HT1080 (cell line): ENCODE data around the gene CFAP53. TPM values are rescaled to one million over a fixed set of nuclear protein-coding genes. Genes with fewer than 3 reads are reported as not detected.
A peak's percentile ranks its signal among the peaks of the same experiment; 100 is the strongest.

ENCODE experiments used
- DNase-seq: peaks from one replicate; pipeline ENCODE4 v3.0.0-alpha.2; 2015; ENCODE audit warnings: low read depth
- total RNA-seq: library from RNA; depleted of rRNA; stranded (reverse); fragments of >200 nt; shearing (Covaris generic); gene quantifications from 2 replicates; pipeline ENCODE4 v1.2.3, GENCODE V29; 2014

CFAP53 gene
- total RNA-seq, 1 experiment from 2014 or later: 0.31 TPM

- peak; percentile 99 for DNase-seq
Observed at GRCh38 chr18:50287441-50288347, 21.4 kb upstream of the CFAP53 start, which contains the start of gene CXXC1. CXXC1 (minus strand) TSS chr18:50287692; CDS start chr18:50287589, 103 bp downstream.

GRCh38 chr18:50287028-50287440, 20.7 kb upstream of the CFAP53 start:
- DNase-seq: no peak

GRCh38 chr18:50286391-50287027, 20.2 kb upstream of the CFAP53 start:
- DNase-seq: peak; percentile 75

- no peak for DNase-seq
Observed at GRCh38 chr18:50285631-50286321, 19.5 kb upstream of the CFAP53 start.

- DNase-seq: no peak
Observed at GRCh38 chr18:50285071-50285470, 18.8 kb upstream of the CFAP53 start.

GRCh38 chr18:50284255-50284885, 18.1 kb upstream of the CFAP53 start:
- DNase-seq: peak; percentile 94

GRCh38 chr18:50283469-50284209, 17.3 kb upstream of the CFAP53 start:
- no peak for DNase-seq

GRCh38 chr18:50282521-50283335, 16.4 kb upstream of the CFAP53 start:
- DNase-seq: no peak

GRCh38 chr18:50281972-50282520, 15.8 kb upstream of the CFAP53 start:
- DNase-seq: no peak

GRCh38 chr18:50281295-50281971, 15.1 kb upstream of the CFAP53 start, which contains the start of gene MBD1:
MBD1 (minus strand) TSS chr18:50281523; CDS start chr18:50279992, 1,531 bp downstream.
- peak; percentile 98 for DNase-seq

GRCh38 chr18:50280707-50281294, 14.5 kb upstream of the CFAP53 start:
- DNase-seq: no peak

- no peak for DNase-seq
Observed at GRCh38 chr18:50279752-50280151, 13.5 kb upstream of the CFAP53 start.

GRCh38 chr18:50277942-50278341, 11.6 kb upstream of the CFAP53 start:
- peak; percentile 80 for DNase-seq

- DNase-seq: no peak
Observed at GRCh38 chr18:50276452-50276851, 10.2 kb upstream of the CFAP53 start.

- DNase-seq: no peak
Observed at GRCh38 chr18:50275503-50276036, 9.3 kb upstream of the CFAP53 start.

- no peak for DNase-seq
Observed at GRCh38 chr18:50274941-50275340, 8.6 kb upstream of the CFAP53 start.

GRCh38 chr18:50274044-50274442, 7.7 kb upstream of the CFAP53 start:
- DNase-seq: no peak
